ENCODE results near the gene ZGPAT.
"Not testable (repeated sequence)": the region's sequence is repeated elsewhere in the genome, so short reads cannot be mapped to it uniquely, and the experiment has no call there.

Gene ZGPAT

DNA sequence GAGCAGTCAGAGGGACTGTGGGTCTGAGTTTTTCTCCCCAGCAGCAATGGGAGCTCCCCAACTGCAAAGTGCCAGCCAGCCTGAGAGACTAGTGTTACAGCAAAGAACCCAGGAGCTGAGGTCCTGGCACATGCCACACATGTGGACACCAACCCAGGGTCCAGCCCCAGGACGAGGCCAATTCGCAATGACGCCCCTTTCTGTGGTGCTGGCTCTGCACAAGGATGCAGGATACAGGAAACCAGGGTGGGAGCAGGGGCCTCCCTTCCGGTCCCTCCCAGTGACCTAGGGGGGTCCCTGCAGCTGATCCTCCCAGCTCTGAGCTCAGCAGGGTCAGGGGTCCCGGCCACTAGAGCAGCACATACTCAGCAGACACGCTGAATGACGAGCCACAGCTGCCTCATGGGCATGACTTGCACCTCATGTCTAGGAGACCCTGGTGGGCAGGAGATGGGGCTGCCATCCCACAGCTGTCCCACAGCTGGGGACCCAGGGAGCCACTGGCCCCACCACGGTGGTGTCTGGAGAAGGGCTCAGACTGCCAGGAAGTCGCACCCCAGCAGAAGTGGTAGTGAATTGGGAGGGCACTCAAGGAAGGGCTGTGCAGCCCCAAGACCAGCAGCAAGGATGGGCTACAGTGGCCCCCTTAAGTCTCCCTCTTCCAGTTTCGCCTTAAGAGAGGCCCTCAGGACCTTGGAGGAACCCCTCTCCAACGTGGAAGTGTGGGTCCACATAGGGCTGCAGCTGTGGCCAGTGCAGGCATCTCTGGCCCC, 3.7 kb upstream of the ZGPAT start:
- DNase-seq (ENCODE audit: low spot score) = no peak

- DNase-seq (ENCODE audit: low spot score) = no peak
Observed at GRCh38 chr20:63704749-63705117, 3.1 kb upstream of the ZGPAT start.

- DNase-seq (ENCODE audit: low spot score) = no peak
Observed at GRCh38 chr20:63705232-63706026, 2.4 kb upstream of the ZGPAT start.

GRCh38 chr20:63706027-63706695, 1.7 kb upstream of the ZGPAT start:
- DNase-seq (ENCODE audit: low spot score) = no peak

DNA sequence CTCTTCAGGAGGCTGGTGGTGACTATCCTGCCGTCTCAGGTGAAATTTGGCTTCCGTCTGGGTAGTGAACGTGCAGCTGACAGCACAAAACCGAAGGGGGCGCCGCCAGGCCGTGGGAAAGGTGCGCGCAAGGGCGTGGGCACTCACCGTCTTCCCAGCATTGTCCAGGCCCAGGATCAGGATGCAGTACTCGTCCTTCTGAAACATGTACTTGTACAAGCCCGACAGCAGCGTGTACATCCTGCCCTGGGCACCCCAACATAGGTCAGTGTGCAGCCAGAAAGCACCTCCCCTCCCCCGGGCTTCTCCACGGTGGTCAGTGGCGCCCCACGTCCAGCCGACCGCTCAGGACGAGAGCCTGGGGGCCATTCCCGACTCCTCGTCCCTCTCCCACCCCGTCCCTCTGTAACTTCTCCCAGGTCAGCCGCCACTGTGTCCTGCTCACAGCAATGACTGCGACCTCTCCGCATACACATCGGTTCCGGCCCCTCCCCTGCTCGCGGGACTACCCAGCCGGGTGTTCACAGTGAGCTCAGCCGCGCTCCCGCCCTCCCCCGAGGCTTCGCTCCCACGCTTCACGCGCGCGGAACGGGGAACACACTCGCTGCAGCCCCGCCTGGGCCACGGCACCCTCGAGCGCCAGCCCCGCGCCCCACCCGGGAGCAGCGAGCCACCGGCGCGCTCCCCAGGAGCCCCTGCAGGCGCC, 834 bp upstream of the ZGPAT start:
- peak; percentile 50 for DNase-seq (ENCODE audit: low spot score)

DNA sequence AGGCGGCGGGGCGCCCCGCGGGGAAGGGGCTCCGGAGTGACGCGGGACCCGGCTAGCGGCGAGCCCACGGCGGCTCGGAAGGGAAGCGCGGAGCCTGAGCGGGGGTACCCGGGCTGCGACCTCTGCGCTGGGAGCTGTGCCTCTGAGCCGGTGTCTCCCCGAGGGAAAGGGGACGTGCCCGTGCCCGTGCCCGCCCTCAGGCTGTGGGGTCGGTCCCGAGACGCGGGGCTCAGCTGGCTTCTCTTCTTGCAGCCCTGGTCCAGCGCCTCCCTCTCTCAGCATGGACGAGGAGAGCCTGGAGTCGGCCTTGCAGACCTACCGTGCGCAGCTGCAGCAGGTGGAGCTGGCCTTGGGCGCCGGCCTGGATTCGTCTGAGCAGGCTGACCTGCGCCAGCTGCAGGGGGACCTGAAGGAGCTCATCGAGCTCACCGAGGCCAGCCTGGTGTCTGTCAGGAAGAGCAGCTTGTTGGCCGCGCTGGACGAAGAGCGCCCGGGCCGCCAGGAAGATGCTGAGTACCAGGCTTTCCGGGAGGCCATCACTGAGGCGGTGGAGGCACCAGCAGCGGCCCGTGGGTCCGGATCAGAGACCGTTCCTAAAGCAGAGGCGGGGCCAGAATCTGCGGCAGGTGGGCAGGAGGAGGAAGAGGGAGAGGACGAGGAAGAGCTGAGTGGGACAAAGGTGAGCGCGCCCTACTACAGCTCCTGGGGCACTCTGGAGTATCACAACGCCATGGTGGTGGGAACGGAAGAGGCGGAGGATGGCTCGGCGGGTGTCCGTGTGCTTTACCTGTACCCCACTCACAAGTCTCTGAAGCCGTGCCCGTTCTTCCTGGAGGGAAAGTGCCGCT, 686 bp downstream of the ZGPAT start:
- DNase-seq (ENCODE audit: low spot score) = no peak

- DNase-seq (ENCODE audit: low spot score) = no peak
Observed at GRCh38 chr20:63709149-63709527, 1.3 kb downstream of the ZGPAT start.

GRCh38 chr20:63711085-63711645, 3.3 kb downstream of the ZGPAT start:
- no peak for DNase-seq (ENCODE audit: low spot score)

DNA sequence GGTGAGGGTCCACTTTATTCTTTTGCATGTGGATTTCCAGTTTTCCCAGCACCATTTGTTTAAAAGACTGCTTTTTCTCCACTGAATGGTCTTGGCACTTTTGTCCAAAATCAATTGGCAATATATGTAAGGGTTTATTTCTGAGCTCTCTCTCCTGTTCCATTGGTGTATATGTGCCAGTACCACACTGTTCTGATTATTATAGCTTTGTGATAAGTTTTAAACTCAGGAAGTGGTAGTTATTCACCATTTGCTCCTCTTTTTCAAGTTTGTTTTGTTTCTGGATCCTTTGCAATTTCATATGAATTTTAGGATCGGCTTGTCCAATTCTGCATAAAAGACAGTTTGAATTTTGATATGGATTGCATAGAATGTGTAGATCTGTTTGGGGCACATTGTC, 4.4 kb downstream of the ZGPAT start:
- no peak for DNase-seq (ENCODE audit: low spot score)

- DNase-seq (ENCODE audit: low spot score) = no peak
Observed at GRCh38 chr20:63714858-63715257, 7.0 kb downstream of the ZGPAT start.

DNA sequence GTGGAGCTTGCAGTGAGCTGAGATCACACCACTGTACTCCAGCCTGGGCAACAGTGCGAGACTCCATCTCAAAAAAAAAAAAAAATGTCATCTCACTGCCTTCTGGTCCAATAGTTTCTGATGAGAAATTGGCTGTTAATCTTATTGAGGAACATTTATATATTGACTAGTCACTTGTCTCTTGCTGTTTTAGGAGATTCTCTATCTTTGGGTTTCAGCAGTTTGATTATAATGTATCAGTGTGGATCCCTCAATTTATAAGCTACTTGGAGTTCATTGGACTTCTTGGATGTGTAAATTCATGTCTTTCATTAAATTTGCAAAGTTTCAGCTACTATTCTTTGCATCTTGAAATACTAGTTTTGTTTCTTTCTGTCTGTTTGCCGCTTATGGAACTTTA, 11.2 kb downstream of the ZGPAT start:
- DNase-seq (ENCODE audit: low spot score) = no peak

- not testable (repeated sequence) for DNase-seq (ENCODE audit: low spot score)
Observed at GRCh38 chr20:63722967-63723622, 15.3 kb downstream of the ZGPAT start.

DNA sequence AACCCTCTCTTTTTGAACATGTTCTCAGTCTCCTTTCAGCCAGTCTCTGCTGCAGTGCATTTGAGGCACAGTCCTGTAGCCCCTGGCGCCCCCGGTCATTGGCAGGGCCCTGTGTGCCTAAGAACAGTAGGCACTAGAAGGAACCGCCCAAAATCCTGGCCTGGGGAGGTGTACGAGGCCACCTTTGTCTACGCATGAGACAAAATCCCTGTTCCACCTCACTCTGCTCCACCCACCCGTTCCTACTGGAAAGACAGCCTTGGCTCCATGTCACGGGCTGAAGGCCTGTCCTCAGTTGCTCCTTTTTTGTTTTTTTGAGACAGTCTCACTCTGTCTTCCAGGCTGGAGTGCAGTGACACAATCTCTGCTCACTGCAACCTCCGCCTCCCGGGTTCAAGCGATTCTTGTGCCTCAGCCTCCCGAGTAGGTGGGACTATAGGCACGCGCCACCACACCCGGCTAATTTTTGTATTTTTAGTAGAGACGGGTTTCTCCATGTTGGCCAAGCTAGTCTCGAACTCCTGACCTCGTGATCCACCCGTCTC, 22.4 kb downstream of the ZGPAT start:
- not testable (repeated sequence) for DNase-seq (ENCODE audit: low spot score)

- DNase-seq (ENCODE audit: low spot score) = no peak
Observed at GRCh38 chr20:63731410-63731809, 23.6 kb downstream of the ZGPAT start.

- DNase-seq (ENCODE audit: low spot score) = no peak
Observed at GRCh38 chr20:63732118-63733095, 24.6 kb downstream of the ZGPAT start.

DNA sequence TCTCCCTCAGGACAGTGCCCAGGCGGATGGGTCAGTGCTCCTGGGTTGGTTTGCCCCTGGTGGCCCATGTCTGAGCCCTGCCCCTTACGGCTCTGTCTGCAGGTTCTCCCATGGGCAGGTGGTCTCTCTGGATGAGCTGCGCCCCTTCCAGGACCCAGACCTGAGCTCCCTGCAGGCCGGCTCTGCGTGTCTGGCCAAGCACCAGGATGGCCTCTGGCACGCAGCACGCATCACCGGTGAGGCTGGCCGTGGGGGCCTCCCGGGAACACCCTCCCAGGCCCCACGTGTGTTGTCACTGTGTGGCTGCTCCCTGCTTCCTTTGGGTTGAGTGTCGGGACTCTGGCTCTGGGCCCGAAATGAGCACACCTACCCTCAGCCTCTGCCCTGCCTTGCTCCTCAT, 25.3 kb downstream of the ZGPAT start:
- DNase-seq (ENCODE audit: low spot score) = no peak

DNA sequence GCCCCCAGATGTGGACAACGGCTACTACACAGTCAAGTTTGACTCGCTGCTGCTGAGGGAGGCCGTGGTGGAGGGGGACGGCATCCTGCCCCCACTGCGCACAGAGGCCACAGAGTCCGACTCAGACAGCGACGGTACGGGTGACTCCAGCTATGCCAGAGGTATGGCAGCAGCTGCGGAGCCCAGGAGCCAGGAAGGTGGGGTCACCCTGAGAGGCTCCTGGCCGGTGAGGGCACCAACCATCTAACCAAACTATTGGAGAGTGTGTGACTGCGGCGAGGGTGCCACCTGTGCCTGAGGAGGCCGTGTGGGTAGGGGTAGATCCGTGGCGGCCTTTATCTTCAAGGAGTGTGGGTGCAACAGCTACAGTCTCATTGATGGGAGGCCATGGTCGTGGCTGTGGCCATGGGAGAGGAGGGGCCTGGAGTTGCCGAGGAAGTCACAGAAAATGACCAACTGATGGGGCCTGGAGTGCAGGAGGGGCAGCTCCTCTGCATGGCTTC, 25.8 kb downstream of the ZGPAT start:
- no peak for DNase-seq (ENCODE audit: low spot score)

DNA sequence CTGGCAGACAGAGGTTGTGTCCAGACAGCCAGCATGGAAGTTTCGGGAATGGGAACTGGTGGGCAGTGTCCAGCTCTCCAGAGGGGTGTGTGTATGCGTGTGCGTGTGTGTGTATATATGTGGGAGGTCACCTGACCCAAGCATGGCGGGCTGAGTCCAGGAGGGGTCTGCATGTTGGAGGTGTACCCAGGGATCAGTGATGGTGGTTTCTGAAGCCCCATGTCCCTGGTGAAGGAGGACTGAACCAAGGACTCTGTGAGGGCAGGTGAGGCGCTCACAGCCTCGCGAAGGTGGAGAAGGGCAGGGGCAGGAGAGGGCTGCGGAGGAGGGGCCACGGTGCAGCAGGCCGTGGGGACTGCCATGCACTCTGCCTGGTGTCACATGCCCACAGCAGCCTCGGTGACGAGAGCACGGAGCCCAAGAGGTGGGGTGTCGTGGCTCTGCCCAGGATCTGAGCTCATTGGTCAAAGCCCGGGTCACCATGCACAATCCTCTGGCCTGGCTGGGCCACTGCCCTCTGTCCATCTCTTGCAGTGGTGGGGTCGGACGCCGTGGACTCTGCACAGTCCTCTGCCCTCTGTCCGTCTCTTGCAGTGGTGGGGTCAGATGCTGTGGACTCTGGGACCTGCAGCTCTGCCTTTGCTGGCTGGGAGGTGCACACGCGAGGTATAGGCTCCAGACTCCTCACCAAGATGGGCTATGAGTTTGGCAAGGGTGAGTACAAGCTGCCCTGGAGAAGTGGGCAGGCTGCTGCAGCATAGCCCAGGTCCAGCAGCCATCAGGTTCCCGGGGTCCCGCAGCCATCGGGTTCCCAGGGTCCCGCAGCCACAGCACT, 26.5 kb downstream of the ZGPAT start:
- no peak for DNase-seq (ENCODE audit: low spot score)
